Brain microvascular endothelial cell (primary cell): ENCODE measurements around the gene PSD4.

Experiments
- DNase-seq: peaks from one replicate; pipeline ENCODE4 v3.0.0-alpha.2; 2020
- H3K27ac ChIP-seq: fragments of 250-450 bp; sonication (Bioruptor Pico); 2 replicates; pipeline ENCODE4 v1.5.1; 2020; ENCODE audit warnings: mild to moderate bottlenecking, moderate library complexity
- H3K27me3 ChIP-seq: fragments of 250-450 bp; sonication (Bioruptor Pico); replicated peaks from 2 replicates; pipeline ENCODE4 v1.5.1; 2020; ENCODE audit warnings: mild to moderate bottlenecking
- H3K36me3 ChIP-seq: fragments of 250-450 bp; sonication (Bioruptor Pico); replicated peaks from 2 replicates; pipeline ENCODE4 v1.5.1; 2020; ENCODE audit warnings: mild to moderate bottlenecking
- H3K4me3 ChIP-seq: 2 replicates; pipeline ENCODE4 v1.5.1; 2011; ENCODE audit warnings: low read depth, mild to moderate bottlenecking, control low read depth, low read length, moderate library complexity
- in situ Hi-C: cut with HindIII; loops from 2 replicates; pipeline ENCODE4 v1.10.0; 2017; ENCODE audit warnings: low sequenced_read_pairs, low pct_ligation_motif_present
- TF ChIP-seq, protein P1 (sequence below): IDR thresholded peaks from 2 replicates; pipeline ENCODE4 v1.5.1; 2011; ENCODE audit warnings: low read depth, mild to moderate bottlenecking, moderate library complexity, low read length, control low read depth, inconsistent platforms; ENCODE audit errors: missing control alignments

The PSD4 gene

DNA sequence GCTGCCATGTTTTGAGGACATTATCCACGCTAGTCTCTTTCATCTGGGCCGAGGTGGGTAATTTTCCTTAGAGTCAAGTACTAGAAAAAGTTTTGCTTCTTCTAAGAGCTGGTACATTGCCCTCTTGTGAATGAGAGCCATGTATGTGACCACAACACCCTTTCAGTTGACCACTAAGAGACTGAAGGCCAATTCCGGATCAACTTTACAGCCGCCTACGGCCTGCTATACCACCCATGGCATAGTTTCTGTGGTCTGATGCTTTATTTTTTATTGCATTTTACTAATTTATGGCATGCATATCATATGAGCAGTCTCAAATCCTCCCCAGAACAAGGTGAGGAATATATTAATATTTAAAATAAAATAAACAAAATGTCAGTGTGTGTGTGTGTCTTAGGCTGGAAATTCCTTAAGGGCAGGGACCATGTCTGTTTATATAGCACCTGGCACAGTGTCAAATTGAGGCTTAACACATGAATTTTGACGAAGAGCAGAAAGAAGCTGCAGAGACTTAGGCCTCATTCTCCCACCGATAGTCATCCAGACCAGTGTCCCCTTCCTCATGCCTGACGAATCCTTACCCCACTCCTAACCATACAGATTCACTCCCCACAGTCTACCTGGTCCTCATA, 35.4 kb downstream of the PSD4 start:
- no peaks in the 10 kb centered on the region for H3K27me3 ChIP-seq
- H3K4me3 ChIP-seq = no peak overlapping the region
- no peak overlapping the region for H3K27ac ChIP-seq
- DNase-seq = no peak
- no peaks in the 10 kb centered on the region for H3K36me3 ChIP-seq
- TF ChIP-seq, protein P1, sequence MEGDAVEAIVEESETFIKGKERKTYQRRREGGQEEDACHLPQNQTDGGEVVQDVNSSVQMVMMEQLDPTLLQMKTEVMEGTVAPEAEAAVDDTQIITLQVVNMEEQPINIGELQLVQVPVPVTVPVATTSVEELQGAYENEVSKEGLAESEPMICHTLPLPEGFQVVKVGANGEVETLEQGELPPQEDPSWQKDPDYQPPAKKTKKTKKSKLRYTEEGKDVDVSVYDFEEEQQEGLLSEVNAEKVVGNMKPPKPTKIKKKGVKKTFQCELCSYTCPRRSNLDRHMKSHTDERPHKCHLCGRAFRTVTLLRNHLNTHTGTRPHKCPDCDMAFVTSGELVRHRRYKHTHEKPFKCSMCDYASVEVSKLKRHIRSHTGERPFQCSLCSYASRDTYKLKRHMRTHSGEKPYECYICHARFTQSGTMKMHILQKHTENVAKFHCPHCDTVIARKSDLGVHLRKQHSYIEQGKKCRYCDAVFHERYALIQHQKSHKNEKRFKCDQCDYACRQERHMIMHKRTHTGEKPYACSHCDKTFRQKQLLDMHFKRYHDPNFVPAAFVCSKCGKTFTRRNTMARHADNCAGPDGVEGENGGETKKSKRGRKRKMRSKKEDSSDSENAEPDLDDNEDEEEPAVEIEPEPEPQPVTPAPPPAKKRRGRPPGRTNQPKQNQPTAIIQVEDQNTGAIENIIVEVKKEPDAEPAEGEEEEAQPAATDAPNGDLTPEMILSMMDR = no peak
- in situ Hi-C loops = no loop called here

DNA sequence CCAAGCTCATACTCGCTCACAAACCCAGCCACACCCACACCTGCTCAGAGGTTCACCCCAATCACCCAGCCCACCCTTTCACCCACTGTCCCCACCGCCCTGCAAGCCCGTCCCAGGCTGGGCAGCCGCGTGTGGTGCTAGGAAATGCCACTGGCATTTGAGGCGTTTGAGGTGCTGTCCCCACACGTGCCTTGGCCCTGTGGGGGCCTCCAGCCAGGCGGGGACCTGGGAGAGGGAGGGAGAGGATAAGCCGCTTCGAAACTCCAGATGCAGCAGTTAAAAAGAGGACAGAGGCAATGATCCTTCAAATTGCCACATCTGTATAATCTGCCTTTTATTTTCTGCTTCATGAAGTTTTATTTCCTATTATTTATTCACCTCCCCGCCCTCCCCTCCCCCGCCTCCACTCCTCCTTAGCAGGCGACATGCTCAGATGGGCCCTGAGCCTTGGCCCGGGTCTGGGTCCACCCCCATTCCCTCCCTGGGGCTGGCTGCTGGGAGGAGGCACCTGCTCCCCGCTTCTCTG, 35.9 kb downstream of the PSD4 start:
- Histone ChIP-seq H3K27me3 (no peaks in the 10 kb centered on the region), H3K27ac (no peak overlapping the region), H3K36me3 (no peaks in the 10 kb centered on the region), H3K4me3 (no peak overlapping the region)
- in situ Hi-C loops = no loop called here
- no peak for DNase-seq
- TF ChIP-seq, protein P1 = no peak

DNA sequence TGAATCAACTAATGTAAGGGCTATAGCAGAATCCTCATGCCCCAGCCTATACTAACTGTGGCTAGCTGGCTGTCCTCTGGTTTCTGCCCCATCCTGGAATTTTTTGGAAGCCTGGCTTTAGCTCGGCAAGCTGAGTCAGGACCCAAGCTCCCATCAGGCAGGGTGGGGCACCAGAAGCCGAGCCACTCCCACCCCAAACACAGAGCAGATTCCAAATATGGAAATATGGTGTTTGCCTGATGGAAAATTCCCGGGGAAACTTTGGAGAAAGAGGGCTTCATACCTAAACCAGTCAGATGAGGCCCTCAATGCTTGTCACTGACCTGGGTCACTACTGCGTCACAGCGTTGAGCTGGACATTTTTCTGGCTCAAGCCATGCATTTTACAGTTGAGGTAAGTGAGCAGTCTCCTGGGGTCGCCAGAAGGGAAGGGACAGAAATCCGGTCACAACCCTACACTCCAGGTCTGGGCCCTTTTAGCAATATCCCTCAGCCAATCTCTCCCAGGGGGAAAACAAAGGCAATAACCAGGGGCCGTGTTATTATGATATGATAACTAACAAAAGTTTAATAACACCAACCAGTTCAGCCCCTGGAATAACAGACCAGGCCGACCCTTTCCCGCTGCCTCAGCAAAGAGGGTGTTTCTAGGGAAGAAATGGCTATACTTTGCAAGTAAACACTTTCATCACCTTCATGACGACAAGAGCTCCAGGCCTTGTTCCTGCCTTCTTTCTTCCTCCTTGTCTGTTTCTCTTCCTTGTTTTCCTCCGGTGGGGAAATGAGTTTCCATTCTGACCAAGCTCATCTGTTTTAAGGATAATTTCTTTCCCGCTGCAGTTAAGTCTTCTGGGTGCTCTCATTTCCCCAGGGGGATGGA, 37.7 kb downstream of the PSD4 start:
- TF ChIP-seq, protein P1 = no peak
- DNase-seq = no peak
- H3K4me3 ChIP-seq = no peak overlapping the region
- H3K27me3 ChIP-seq = no peaks in the 10 kb centered on the region
- H3K36me3 ChIP-seq = no peaks in the 10 kb centered on the region
- in situ Hi-C loops = no loop called here
- no peak overlapping the region for H3K27ac ChIP-seq

DNA sequence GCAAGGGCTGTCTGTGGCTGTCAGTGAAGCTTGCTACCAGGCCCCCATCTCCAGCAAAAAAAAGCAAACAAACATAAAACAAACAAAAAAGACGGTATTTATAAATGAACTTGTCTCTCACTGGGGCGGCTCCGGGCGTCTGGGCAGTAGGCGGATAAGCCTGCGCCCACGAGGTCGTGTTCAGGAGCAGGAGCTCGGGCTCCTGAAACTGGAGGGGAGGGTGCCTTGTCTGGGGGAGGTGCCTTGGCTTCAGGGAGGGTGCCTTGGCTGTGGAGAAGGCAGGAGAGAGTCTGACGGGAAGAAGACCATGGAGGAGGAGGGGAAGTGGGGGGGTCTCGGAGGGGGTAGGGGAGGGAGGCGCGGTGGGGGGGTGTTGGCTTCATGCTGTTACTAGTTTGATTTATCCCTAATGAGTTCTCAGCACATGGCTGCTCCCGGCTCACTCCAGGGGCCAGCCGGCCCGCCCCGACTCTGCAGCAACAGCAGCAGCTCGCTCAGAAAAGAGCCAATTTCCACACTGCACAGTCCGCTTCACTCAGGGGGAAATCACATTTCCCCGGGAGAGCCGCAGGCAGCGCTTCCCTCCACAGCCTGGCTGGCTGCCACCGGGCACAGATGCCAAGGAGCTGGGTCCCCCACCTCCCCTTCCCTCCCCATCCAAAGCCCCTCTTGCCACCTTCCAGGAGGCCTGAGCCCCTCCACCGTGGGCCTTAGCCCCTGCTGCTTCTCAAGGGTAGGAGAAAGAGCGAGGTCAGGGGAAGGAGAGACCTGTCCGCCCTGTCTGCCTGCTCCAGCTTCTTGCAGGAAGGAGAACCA, 38.7 kb downstream of the PSD4 start:
- Histone ChIP-seq H3K36me3 (no peaks in the 10 kb centered on the region), H3K27ac (no peak overlapping the region), H3K4me3 (no peak overlapping the region), H3K27me3 (no peaks in the 10 kb centered on the region)
- TF ChIP-seq, protein P1 = no peak
- no peak for DNase-seq
- in situ Hi-C loops = no loop called here

DNA sequence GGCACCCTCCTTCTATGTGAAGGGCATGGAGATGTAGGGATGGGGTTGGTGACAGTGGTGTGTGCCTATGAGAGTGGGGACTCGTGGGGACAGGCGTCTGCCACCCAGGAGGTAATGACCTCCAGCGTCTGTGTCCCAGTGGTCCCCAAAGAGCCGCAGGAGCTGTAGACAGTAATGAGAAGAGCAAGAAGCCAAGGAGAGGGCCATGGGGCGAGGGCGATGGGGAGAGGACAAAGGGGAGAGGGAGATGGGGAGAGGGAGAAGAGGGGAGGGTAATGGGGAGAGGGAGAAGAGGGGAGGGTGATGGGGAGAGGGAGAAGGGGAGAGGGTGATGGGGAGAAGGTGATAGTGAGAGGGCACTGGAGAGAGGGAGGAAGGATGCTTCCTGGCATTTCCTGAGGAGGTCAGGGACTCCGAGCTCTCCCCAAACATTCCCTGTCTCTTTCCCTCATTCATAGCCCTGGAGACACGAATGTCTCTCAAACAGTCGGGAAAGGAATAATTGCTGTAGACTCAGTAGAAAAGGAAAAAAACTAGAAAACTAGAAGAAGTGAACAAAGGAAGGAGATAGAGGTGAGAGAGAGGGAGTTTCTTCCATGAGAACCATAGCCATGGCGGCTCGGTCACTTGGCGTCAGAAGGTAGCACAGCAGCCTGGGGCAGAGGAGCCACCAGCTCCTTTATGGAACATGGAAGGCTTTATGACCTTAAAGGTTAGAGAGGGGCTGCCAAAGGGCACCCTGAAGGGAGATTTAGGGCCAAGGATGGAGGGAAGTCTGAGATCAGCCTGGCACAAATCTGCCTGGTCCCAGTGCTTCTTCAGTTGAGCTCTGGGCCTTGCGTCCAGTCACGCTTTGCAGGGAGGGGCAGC, 39.5 kb downstream of the PSD4 start:
- no peak overlapping the region for H3K4me3 ChIP-seq
- no peak for DNase-seq
- in situ Hi-C loops = no loop called here
- H3K27me3 ChIP-seq = no peaks in the 10 kb centered on the region
- H3K27ac ChIP-seq = no peak overlapping the region
- TF ChIP-seq, protein P1 = no peak
- no peaks in the 10 kb centered on the region for H3K36me3 ChIP-seq
